Duodenal mucosa (tissue), 2 donors: Measurements from ENCODE around the gene ORM2.

Experiments
- H3K27ac ChIP-seq: one replicate; pipeline ENCODE4 v1.7.0; 2013; ENCODE audit warnings: low read depth, low read length
- H3K27me3 ChIP-seq, 2 donors: one replicate each; pipeline ENCODE4 v1.7.0; 2013; ENCODE audit warnings: low read length in 2 of 2, control low read depth in 1 of 2; ENCODE audit not compliant: insufficient read depth in 2 of 2, control insufficient read depth in 1 of 2
- H3K36me3 ChIP-seq, 2 donors: one replicate each; pipeline ENCODE4 v1.7.0; 2013; ENCODE audit warnings: low read length in 2 of 2, control low read depth in 1 of 2; ENCODE audit not compliant: insufficient read depth in 2 of 2, control insufficient read depth in 1 of 2
- H3K4me1 ChIP-seq, 2 donors: one replicate each; pipeline ENCODE4 v1.7.0; 2013; ENCODE audit warnings: low read length in 2 of 2, control low read depth in 1 of 2; ENCODE audit not compliant: insufficient read depth in 2 of 2, control insufficient read depth in 1 of 2
- H3K4me3 ChIP-seq, 2 donors: one replicate each; pipeline ENCODE4 v1.7.0; 2013; ENCODE audit warnings: low read length in 2 of 2, low read depth in 1 of 2
- H3K9ac ChIP-seq, 2 donors: one replicate each; pipeline ENCODE4 v1.7.0; 2013; ENCODE audit warnings: low read length in 2 of 2, low read depth in 1 of 2
- H3K9me3 ChIP-seq, 2 donors: one replicate each; pipeline ENCODE4 v1.7.0; 2013; ENCODE audit warnings: low read length in 2 of 2, control low read depth in 1 of 2; ENCODE audit not compliant: control insufficient read depth in 1 of 2

The ORM2 gene

GRCh38 chr9:114361542-114361941, 31.9 kb downstream of the ORM2 start:
- H3K9me3 ChIP-seq: no peaks in the 10 kb centered on the region
- H3K36me3 ChIP-seq: peaks cover 59 to 82% of the 10 kb centered on the region in 2 donors
- H3K27ac ChIP-seq: no peak overlapping the region

GRCh38 chr9:114362394-114362793, 32.7 kb downstream of the ORM2 start:
- Histone ChIP-seq H3K36me3 (peaks cover 55 to 78% of the 10 kb centered on the region in 2 donors), H3K27me3 (no peaks in the 10 kb centered on the region), H3K4me1 (peaks cover 8 to 17% of the 10 kb centered on the region in 2 donors), H3K4me3 (no peak overlapping the region), H3K27ac (no peak overlapping the region), H3K9ac (no peak overlapping the region), H3K9me3 (no peaks in the 10 kb centered on the region)

More at GRCh38 chr9:114361542-114361941, 31.9 kb downstream of the ORM2 start:
- no peaks in the 10 kb centered on the region for H3K27me3 ChIP-seq
- no peak overlapping the region for H3K4me3 ChIP-seq
- H3K9ac ChIP-seq: no peak overlapping the region
- H3K4me1 ChIP-seq: peaks cover 4 to 12% of the 10 kb centered on the region in 2 donors

GRCh38 chr9:114363424-114363823, 33.8 kb downstream of the ORM2 start:
- H3K4me1 ChIP-seq: peaks cover 13 to 24% of the 10 kb centered on the region in 2 donors
- H3K36me3 ChIP-seq: peaks cover 54 to 78% of the 10 kb centered on the region in 2 donors
- no peak overlapping the region for H3K4me3 ChIP-seq
- no peak overlapping the region for H3K9ac ChIP-seq
- no peak overlapping the region for H3K27ac ChIP-seq
- no peaks in the 10 kb centered on the region for H3K9me3 ChIP-seq
- H3K27me3 ChIP-seq: no peaks in the 10 kb centered on the region

- no peak overlapping the region for H3K4me3 ChIP-seq
- no peak overlapping the region for H3K27ac ChIP-seq
- peaks cover 18 to 24% of the 10 kb centered on the region in 2 donors for H3K4me1 ChIP-seq
These were observed 34.7 kb downstream of the ORM2 start for GRCh38 chr9:114364134-114365041.

GRCh38 chr9:114365194-114365593, 35.5 kb downstream of the ORM2 start:
- H3K27ac ChIP-seq: no peak overlapping the region
- peaks cover 22 to 24% of the 10 kb centered on the region in 2 donors for H3K4me1 ChIP-seq
- no peaks in the 10 kb centered on the region for H3K27me3 ChIP-seq
- peaks cover 50 to 79% of the 10 kb centered on the region in 2 donors for H3K36me3 ChIP-seq
- no peak overlapping the region for H3K9ac ChIP-seq
- no peaks in the 10 kb centered on the region for H3K9me3 ChIP-seq
- no peak overlapping the region for H3K4me3 ChIP-seq

More at GRCh38 chr9:114364134-114365041, 34.7 kb downstream of the ORM2 start:
- Histone ChIP-seq H3K9ac (no peak overlapping the region), H3K36me3 (peaks cover 57 to 81% of the 10 kb centered on the region in 2 donors), H3K27me3 (no peaks in the 10 kb centered on the region), H3K9me3 (no peaks in the 10 kb centered on the region)

GRCh38 chr9:114366334-114367128, 36.9 kb downstream of the ORM2 start:
- peak overlapping the region in 1 of 2 donors; percentile 16 for H3K4me3 ChIP-seq
- H3K27me3 ChIP-seq: no peaks in the 10 kb centered on the region
- peaks cover 43 to 70% of the 10 kb centered on the region in 2 donors for H3K36me3 ChIP-seq
- no peak overlapping the region for H3K27ac ChIP-seq
- no peaks in the 10 kb centered on the region for H3K9me3 ChIP-seq
- peak overlapping the region in 1 of 2 donors; percentile 13 for H3K9ac ChIP-seq
- peaks cover 29 to 31% of the 10 kb centered on the region in 2 donors for H3K4me1 ChIP-seq

GRCh38 chr9:114367366-114367765, 37.7 kb downstream of the ORM2 start:
- peak overlapping the region in 1 of 2 donors; percentile 13 for H3K9ac ChIP-seq
- peaks cover 43 to 67% of the 10 kb centered on the region in 2 donors for H3K36me3 ChIP-seq
- H3K27ac ChIP-seq: peak overlapping the region; percentile 43

GRCh38 chr9:114367772-114368569, 38.3 kb downstream of the ORM2 start:
- Histone ChIP-seq H3K9me3 (no peaks in the 10 kb centered on the region), H3K4me3 (no peak overlapping the region), H3K36me3 (peaks cover 37 to 67% of the 10 kb centered on the region in 2 donors), H3K4me1 (peaks cover 40% of the 10 kb centered on the region in 2 donors), H3K9ac (peak overlapping the region in 1 of 2 donors; percentile 13), H3K27ac (peak overlapping the region; percentile 43), H3K27me3 (no peaks in the 10 kb centered on the region)

More at GRCh38 chr9:114367366-114367765, 37.7 kb downstream of the ORM2 start:
- H3K4me3 ChIP-seq: no peak overlapping the region
- no peaks in the 10 kb centered on the region for H3K27me3 ChIP-seq
- H3K4me1 ChIP-seq: peaks cover 37 to 39% of the 10 kb centered on the region in 2 donors
- no peaks in the 10 kb centered on the region for H3K9me3 ChIP-seq

- Histone ChIP-seq H3K36me3 (peaks cover 33 to 64% of the 10 kb centered on the region in 2 donors), H3K9ac (no peak overlapping the region), H3K27me3 (no peaks in the 10 kb centered on the region), H3K9me3 (no peaks in the 10 kb centered on the region), H3K27ac (no peak overlapping the region), H3K4me1 (peaks cover 41 to 50% of the 10 kb centered on the region in 2 donors), H3K4me3 (peak overlapping the region in 1 of 2 donors; percentile 32)
These were observed 39.8 kb downstream of the ORM2 start for GRCh38 chr9:114369216-114370130.
